Measurements from ENCODE around the gene EEF2K.

The EEF2K gene

DNA sequence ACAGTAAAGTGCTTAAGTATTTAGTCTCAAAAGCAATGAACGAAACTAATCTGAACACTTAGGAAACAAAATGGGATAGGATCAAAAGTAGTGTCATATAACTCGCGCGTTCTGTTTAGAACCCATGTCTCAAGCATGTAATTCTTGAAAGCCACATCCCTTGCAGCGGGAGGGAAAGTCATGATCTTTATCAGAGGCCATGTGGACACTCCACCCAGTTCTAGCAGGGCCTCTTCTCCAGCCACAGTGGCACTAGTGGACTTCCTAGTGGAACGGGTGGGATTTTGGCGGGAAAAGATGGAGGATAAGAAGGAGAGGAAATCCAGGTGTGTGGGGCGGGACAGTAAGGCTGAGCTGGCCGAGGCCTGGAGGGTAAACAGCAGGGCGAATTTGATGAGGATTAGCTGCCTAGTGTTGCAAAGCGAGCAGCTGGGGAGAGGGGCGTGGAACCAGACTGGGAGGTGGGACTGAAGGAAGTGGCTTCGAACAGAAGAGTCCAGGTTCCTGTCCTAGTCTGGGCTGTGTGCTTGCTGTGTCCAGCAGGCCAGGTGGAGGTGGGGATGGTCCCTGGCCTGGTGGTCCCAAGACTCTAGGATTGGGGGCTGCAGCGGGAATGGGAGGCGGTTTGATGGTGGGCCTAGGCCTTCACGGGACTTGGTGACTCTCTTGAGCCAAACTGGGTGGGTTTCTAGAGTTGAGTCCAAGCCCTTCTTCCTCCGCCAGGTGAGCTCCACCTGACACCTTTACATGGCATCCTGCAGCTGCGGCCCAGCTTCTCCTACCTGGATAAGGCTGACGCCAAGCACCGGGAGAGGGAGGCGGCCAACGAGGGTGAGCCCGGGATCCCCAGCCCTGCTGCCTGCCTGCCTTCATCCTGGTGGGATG, 107.1 kb downstream of the EEF2K start:
- no peaks in the 10 kb centered on the region for H3K27me3 ChIP-seq (ENCODE audit: insufficient read depth, low read length, poor library complexity, severe bottlenecking)
- no peaks in the 10 kb centered on the region for H3F3A ChIP-seq (ENCODE audit: low read depth)
- H3K4me3 ChIP-seq (ENCODE audit: low read length, poor library complexity, severe bottlenecking): no peak overlapping the region
- no peaks in the 10 kb centered on the region for H3K9me2 ChIP-seq (replicated peaks; ENCODE audit: low read depth, low read length)
- H3K4me2 ChIP-seq (ENCODE audit: low read depth, low read length, poor library complexity, severe bottlenecking): no peak overlapping the region
- H4K20me1 ChIP-seq (ENCODE audit: insufficient read depth, low read length, poor library complexity, severe bottlenecking): no peaks in the 10 kb centered on the region
- H3K4me1 ChIP-seq (ENCODE audit: insufficient read depth, low read length, poor library complexity, severe bottlenecking): no peaks in the 10 kb centered on the region
- TF ChIP-seq, protein P1, sequence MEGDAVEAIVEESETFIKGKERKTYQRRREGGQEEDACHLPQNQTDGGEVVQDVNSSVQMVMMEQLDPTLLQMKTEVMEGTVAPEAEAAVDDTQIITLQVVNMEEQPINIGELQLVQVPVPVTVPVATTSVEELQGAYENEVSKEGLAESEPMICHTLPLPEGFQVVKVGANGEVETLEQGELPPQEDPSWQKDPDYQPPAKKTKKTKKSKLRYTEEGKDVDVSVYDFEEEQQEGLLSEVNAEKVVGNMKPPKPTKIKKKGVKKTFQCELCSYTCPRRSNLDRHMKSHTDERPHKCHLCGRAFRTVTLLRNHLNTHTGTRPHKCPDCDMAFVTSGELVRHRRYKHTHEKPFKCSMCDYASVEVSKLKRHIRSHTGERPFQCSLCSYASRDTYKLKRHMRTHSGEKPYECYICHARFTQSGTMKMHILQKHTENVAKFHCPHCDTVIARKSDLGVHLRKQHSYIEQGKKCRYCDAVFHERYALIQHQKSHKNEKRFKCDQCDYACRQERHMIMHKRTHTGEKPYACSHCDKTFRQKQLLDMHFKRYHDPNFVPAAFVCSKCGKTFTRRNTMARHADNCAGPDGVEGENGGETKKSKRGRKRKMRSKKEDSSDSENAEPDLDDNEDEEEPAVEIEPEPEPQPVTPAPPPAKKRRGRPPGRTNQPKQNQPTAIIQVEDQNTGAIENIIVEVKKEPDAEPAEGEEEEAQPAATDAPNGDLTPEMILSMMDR (conservative IDR thresholded peaks at IDR 0.05; ENCODE audit: low read length): no peak
- TF ChIP-seq EZH2phosphoT487 (IDR thresholded peaks at IDR 0.05; ENCODE audit: borderline replicate concordance): no peak
- no peak overlapping the region for H3K9ac ChIP-seq (ENCODE audit: low read depth, low read length, poor library complexity, severe bottlenecking)
- H3K79me2 ChIP-seq (ENCODE audit: insufficient read depth, low read length): no peaks in the 10 kb centered on the region
- no peak overlapping the region for H2AFZ ChIP-seq (ENCODE audit: low read length)
- H3K36me3 ChIP-seq (ENCODE audit: insufficient read depth, low read length): peaks cover 72% of the 10 kb centered on the region; the same call in 1 of the 2 replicates
- no peaks in the 10 kb centered on the region for H3K9me3 ChIP-seq (ENCODE audit: insufficient read depth, low read depth, low read length)

DNA sequence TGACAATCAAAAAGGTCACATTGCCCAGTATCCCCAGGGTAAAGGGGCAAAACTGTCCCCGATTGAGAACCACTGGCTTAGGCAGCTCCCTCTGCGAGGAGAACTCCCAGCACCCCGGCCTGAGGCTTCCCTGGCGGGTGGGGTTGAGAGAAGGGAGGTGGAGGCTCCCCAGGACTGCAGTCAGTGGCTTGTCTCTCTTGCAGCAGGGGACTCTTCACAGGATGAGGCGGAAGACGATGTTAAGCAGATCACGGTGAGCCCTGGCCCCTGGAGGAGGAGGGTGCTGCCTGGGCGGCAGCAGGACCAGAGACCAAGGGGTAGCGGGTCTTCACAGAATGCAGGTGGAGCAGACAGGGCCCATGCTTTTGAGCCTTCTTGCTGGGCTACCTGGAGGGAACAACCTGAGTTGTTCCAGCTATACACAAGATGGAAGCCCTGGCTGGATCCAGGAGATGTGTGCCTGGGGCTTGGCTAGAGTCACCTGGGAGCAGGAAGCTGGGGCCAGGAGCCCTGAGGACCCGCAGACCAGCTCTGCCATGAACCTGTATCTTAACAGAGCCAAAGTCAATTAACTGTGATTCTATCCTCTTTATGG, 107.9 kb downstream of the EEF2K start:
- Histone ChIP-seq H3K4me1 (ENCODE audit: insufficient read depth, low read length, poor library complexity, severe bottlenecking) (no peaks in the 10 kb centered on the region), H2AFZ (ENCODE audit: low read length) (no peak overlapping the region), H3K27me3 (ENCODE audit: insufficient read depth, low read length, poor library complexity, severe bottlenecking) (no peaks in the 10 kb centered on the region), H3K9me2 (replicated peaks; ENCODE audit: low read depth, low read length) (no peaks in the 10 kb centered on the region), H3K36me3 (ENCODE audit: insufficient read depth, low read length) (peaks cover 71% of the 10 kb centered on the region; the same call in 1 of the 2 replicates), H3K79me2 (ENCODE audit: insufficient read depth, low read length) (no peaks in the 10 kb centered on the region), H3K4me2 (ENCODE audit: low read depth, low read length, poor library complexity, severe bottlenecking) (no peak overlapping the region), H3K9ac (ENCODE audit: low read depth, low read length, poor library complexity, severe bottlenecking) (no peak overlapping the region), H3F3A (ENCODE audit: low read depth) (no peaks in the 10 kb centered on the region), H3K4me3 (ENCODE audit: low read length, poor library complexity, severe bottlenecking) (no peak overlapping the region), H4K20me1 (ENCODE audit: insufficient read depth, low read length, poor library complexity, severe bottlenecking) (no peaks in the 10 kb centered on the region), H3K9me3 (ENCODE audit: insufficient read depth, low read depth, low read length) (no peaks in the 10 kb centered on the region)
- no peak for TF ChIP-seq EZH2phosphoT487 (IDR thresholded peaks at IDR 0.05; ENCODE audit: borderline replicate concordance)
- TF ChIP-seq, protein P1 (conservative IDR thresholded peaks at IDR 0.05; ENCODE audit: low read length): no peak

DNA sequence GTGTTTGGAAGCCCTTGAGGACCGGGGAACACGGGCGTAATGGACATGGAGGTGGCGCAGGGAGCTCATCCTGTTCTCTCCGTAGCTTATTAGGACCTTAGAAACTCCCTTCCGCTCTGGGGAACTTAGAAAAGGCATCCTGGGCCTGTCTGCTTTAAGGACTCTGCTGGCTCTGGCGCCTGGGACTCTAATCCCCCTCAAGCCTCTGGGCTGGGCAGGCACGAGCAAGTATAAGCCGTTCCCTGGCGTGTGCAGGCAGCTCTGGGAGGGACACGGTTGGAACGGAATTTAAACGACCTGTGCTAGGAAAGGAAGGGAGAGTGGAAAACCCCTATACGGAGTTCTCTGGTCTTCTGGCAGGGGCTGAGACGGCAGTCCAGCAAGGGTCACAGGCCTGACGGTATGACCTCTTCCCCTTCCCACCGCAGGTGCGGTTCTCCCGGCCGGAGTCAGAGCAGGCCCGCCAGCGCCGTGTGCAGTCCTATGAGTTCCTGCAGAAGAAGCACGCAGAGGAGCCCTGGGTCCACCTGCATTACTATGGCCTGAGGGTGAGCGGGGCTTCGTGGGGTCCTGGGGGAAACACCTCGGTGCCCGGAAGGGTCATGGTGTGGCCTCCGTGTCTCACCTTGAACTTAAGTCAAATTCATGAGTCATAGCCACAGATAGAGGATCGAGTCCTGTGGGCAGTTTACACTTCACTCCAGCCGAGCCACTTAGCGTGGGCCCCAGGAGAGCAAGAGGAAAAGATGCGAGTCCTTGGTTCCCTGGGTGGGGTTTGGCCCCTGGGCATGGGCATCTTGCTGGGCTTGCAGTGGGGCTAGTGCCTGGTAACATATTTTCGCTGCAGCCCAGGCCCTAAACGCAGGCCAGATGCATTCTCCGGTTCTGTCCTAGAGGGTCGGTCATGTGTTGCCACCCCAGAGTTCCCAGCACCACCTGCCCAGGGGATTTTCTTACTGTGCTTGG, 108.9 kb downstream of the EEF2K start:
- Histone ChIP-seq H3K79me2 (ENCODE audit: insufficient read depth, low read length) (no peaks in the 10 kb centered on the region), H3K4me2 (ENCODE audit: low read depth, low read length, poor library complexity, severe bottlenecking) (no peak overlapping the region), H3K9ac (ENCODE audit: low read depth, low read length, poor library complexity, severe bottlenecking) (no peak overlapping the region), H3K4me3 (ENCODE audit: low read length, poor library complexity, severe bottlenecking) (no peak overlapping the region), H2AFZ (ENCODE audit: low read length) (no peak overlapping the region), H3K27me3 (ENCODE audit: insufficient read depth, low read length, poor library complexity, severe bottlenecking) (no peaks in the 10 kb centered on the region), H3K36me3 (ENCODE audit: insufficient read depth, low read length) (peaks cover 69% of the 10 kb centered on the region; the same call in 1 of the 2 replicates), H3F3A (ENCODE audit: low read depth) (no peaks in the 10 kb centered on the region), H3K9me2 (replicated peaks; ENCODE audit: low read depth, low read length) (no peaks in the 10 kb centered on the region), H3K9me3 (ENCODE audit: insufficient read depth, low read depth, low read length) (no peaks in the 10 kb centered on the region), H3K4me1 (ENCODE audit: insufficient read depth, low read length, poor library complexity, severe bottlenecking) (no peaks in the 10 kb centered on the region), H4K20me1 (ENCODE audit: insufficient read depth, low read length, poor library complexity, severe bottlenecking) (no peaks in the 10 kb centered on the region)
- TF ChIP-seq, protein P1 (conservative IDR thresholded peaks at IDR 0.05; ENCODE audit: low read length): no peak
- no peak for TF ChIP-seq EZH2phosphoT487 (IDR thresholded peaks at IDR 0.05; ENCODE audit: borderline replicate concordance)
